WTC11 (cell line): ENCODE measurements around the gene SLC8A1. TPM values are rescaled to one million over a fixed set of nuclear protein-coding genes. Genes with fewer than 3 reads are reported as not detected.

Source experiments
- ATAC-seq: fragments of 200-7000 bp; cut with Tn5 transposase; 2 replicates; pipeline ENCODE4 v1.10.0; 2021; ENCODE audit warnings: mild to moderate bottlenecking, moderate library complexity
- CTCF ChIA-PET: fragments of 300-600 bp; sonication (Branson Sonifier 250); formaldehyde crosslinking; loops from one replicate; lab custom pipeline; 2021; ENCODE audit warnings: antibody characterized with exemption; lab: Charles Lee
- POLR2A ChIA-PET: fragments of 350-600 bp; sonication (Branson Sonifier 250); formaldehyde crosslinking; loops from one replicate; lab custom pipeline; 2021; ENCODE audit warnings: antibody characterized with exemption; lab: Charles Lee
- DNase-seq: peaks from one replicate; pipeline ENCODE4 v3.0.0; 2021; ENCODE audit warnings: low spot score
- H3K27ac Mint-ChIP-seq: 2 replicates; pipeline ENCODE4 v1.8.0; 2021; ENCODE audit warnings: mixed read lengths
- H3K27me3 Mint-ChIP-seq: 2 replicates; pipeline ENCODE4 v1.8.0; 2021; ENCODE audit warnings: low read depth, mild to moderate bottlenecking, moderate library complexity, mixed read lengths
- H3K36me3 Mint-ChIP-seq: 2 replicates; pipeline ENCODE4 v1.8.0; 2021; ENCODE audit warnings: mixed read lengths
- H3K4me1 Mint-ChIP-seq: 2 replicates; pipeline ENCODE4 v1.8.0; 2022; ENCODE audit warnings: mixed read lengths
- H3K4me3 Mint-ChIP-seq: 2 replicates; pipeline ENCODE4 v1.8.0; 2021; ENCODE audit warnings: mild to moderate bottlenecking, moderate library complexity, mixed read lengths
- H3K9me3 Mint-ChIP-seq: 2 replicates; pipeline ENCODE4 v1.8.0; 2021; ENCODE audit warnings: mixed read lengths
- ELF4 ChIP-seq: sonication (generic); formaldehyde crosslinking; IDR thresholded peaks from 2 replicates; pipeline ENCODE4 v1.8.1; 2022; ENCODE audit warnings: low read depth, mild to moderate bottlenecking, moderate library complexity, missing genetic modification reagents
- ETV6 ChIP-seq: sonication (generic); formaldehyde crosslinking; IDR thresholded peaks from 2 replicates; pipeline ENCODE4 v1.8.1; 2022; ENCODE audit warnings: mild to moderate bottlenecking, missing genetic modification reagents
- NFE2L1 ChIP-seq: sonication (generic); formaldehyde crosslinking; IDR thresholded peaks from 2 replicates; pipeline ENCODE4 v1.8.1; 2023; ENCODE audit warnings: missing genetic modification reagents
- SMAD4 ChIP-seq: sonication (generic); formaldehyde crosslinking; IDR thresholded peaks from 2 replicates; pipeline ENCODE4 v1.8.0; 2022; ENCODE audit warnings: mild to moderate bottlenecking, missing genetic modification reagents
- ZNF232 ChIP-seq: sonication (generic); formaldehyde crosslinking; IDR thresholded peaks from 2 replicates; pipeline ENCODE4 v1.8.0; 2022; ENCODE audit warnings: mild to moderate bottlenecking, missing genetic modification reagents
- total RNA-seq: library from RNA; stranded (reverse); gene quantifications from 3 replicates; pipeline ENCODE4 v1.2.3, GENCODE V29; 2021
- TF ChIP-seq, protein P1 (sequence below): sonication (generic); formaldehyde crosslinking; IDR thresholded peaks from 2 replicates; pipeline ENCODE4 v1.8.0; 2022; ENCODE audit warnings: mild to moderate bottlenecking, missing genetic modification reagents
- TF ChIP-seq, protein P2 (sequence below): fragments of 250-450 bp; sonication (Bioruptor Pico); IDR thresholded peaks from 2 replicates; pipeline ENCODE4 v1.9.0; 2021; ENCODE audit warnings: mild to moderate bottlenecking, borderline replicate concordance
- TF ChIP-seq, protein P3 (sequence below): sonication (generic); formaldehyde crosslinking; IDR thresholded peaks from 2 replicates; pipeline ENCODE4 v1.8.0; 2022; ENCODE audit warnings: mild to moderate bottlenecking, missing genetic modification reagents
- TF ChIP-seq, protein P4 (sequence below): fragments of 250-450 bp; sonication (Bioruptor Pico); IDR thresholded peaks from 2 replicates; pipeline ENCODE4 v2.1.2; 2022; ENCODE audit warnings: mild to moderate bottlenecking, moderate library complexity
- TF ChIP-seq, protein P5 (sequence below): sonication (generic); formaldehyde crosslinking; IDR thresholded peaks from 2 replicates; pipeline ENCODE4 v1.8.0; 2022; ENCODE audit warnings: mild to moderate bottlenecking, missing genetic modification reagents
- TF ChIP-seq, protein P6 (sequence below): sonication (generic); formaldehyde crosslinking; IDR thresholded peaks from 2 replicates; pipeline ENCODE4 v1.8.1; 2023; ENCODE audit warnings: mild to moderate bottlenecking, moderate library complexity, missing genetic modification reagents
- TF ChIP-seq, protein P7 (sequence below): fragments of 250-450 bp; sonication (Bioruptor Pico); IDR thresholded peaks from 2 replicates; pipeline ENCODE4 v1.9.0; 2021; ENCODE audit warnings: mild to moderate bottlenecking

The SLC8A1 gene
- total RNA-seq, 1 experiment from 2014 or later = 2.6 TPM

DNA sequence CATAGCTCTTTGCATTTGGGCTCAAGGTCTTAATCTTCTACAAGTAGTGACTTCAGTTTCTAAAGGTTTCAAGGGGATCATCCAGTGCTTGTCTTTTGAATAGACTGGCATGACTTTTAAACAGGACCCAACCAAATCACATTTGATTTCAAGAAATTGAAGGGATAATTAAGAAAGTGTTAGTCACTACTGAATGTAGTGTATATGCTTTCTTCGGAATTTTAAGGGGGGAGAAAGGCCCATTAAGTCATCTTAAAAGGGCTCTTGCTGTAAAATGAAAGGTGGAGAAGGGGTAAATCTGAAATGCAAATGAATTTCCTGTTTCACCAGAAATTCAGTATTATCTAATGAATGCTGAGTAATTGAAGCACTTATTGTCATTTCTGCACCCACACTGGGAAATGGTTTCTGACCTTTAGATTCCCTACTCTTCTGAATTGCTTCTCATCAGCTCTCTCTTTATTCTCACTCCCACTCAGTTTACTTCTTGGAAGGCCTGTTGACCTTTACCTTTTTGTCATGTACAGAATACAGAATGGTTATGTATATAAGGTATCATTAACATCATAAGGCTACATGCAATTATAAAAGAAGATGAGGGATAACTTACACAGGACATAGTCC, 241.4 kb downstream of the SLC8A1 start:
- Mint-ChIP-seq H3K27me3 (no peaks in the 10 kb centered on the region), H3K9me3 (peaks cover 1% of the 10 kb centered on the region), H3K4me1 (peaks cover 47% of the 10 kb centered on the region), H3K27ac (peak overlapping the region; percentile 77), H3K36me3 (peaks cover under 1% of the 10 kb centered on the region; the same call in 1 of the 2 replicates), H3K4me3 (peak overlapping the region; percentile 22; the same call in 1 of the 2 replicates)
- ChIA-PET CTCF (interaction anchor here (0.6 to 2.1 kb wide), 3 partner anchors 34 to 297 kb away, joined by 3 to 6 read pairs (median 6); no protein-coding TSS in a partner anchor), POLR2A (interaction anchor here (0.6 kb wide), 1 partner anchor 26 kb away, joined by 4 read pairs; no protein-coding TSS in a partner anchor)
- TF ChIP-seq, protein P1, sequence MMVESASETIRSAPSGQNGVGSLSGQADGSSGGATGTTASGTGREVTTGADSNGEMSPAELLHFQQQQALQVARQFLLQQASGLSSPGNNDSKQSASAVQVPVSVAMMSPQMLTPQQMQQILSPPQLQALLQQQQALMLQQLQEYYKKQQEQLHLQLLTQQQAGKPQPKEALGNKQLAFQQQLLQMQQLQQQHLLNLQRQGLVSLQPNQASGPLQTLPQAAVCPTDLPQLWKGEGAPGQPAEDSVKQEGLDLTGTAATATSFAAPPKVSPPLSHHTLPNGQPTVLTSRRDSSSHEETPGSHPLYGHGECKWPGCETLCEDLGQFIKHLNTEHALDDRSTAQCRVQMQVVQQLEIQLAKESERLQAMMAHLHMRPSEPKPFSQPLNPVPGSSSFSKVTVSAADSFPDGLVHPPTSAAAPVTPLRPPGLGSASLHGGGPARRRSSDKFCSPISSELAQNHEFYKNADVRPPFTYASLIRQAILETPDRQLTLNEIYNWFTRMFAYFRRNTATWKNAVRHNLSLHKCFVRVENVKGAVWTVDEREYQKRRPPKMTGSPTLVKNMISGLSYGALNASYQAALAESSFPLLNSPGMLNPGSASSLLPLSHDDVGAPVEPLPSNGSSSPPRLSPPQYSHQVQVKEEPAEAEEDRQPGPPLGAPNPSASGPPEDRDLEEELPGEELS (CRISPR knock-in tag) = peak; percentile 53; the same call in 1 of the 2 replicates
- TF ChIP-seq, protein P2, sequence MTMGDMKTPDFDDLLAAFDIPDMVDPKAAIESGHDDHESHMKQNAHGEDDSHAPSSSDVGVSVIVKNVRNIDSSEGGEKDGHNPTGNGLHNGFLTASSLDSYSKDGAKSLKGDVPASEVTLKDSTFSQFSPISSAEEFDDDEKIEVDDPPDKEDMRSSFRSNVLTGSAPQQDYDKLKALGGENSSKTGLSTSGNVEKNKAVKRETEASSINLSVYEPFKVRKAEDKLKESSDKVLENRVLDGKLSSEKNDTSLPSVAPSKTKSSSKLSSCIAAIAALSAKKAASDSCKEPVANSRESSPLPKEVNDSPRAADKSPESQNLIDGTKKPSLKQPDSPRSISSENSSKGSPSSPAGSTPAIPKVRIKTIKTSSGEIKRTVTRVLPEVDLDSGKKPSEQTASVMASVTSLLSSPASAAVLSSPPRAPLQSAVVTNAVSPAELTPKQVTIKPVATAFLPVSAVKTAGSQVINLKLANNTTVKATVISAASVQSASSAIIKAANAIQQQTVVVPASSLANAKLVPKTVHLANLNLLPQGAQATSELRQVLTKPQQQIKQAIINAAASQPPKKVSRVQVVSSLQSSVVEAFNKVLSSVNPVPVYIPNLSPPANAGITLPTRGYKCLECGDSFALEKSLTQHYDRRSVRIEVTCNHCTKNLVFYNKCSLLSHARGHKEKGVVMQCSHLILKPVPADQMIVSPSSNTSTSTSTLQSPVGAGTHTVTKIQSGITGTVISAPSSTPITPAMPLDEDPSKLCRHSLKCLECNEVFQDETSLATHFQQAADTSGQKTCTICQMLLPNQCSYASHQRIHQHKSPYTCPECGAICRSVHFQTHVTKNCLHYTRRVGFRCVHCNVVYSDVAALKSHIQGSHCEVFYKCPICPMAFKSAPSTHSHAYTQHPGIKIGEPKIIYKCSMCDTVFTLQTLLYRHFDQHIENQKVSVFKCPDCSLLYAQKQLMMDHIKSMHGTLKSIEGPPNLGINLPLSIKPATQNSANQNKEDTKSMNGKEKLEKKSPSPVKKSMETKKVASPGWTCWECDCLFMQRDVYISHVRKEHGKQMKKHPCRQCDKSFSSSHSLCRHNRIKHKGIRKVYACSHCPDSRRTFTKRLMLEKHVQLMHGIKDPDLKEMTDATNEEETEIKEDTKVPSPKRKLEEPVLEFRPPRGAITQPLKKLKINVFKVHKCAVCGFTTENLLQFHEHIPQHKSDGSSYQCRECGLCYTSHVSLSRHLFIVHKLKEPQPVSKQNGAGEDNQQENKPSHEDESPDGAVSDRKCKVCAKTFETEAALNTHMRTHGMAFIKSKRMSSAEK (CRISPR knock-in tag) = no peak
- DNase-seq (no peak), ATAC-seq (peak; percentile 19)

DNA sequence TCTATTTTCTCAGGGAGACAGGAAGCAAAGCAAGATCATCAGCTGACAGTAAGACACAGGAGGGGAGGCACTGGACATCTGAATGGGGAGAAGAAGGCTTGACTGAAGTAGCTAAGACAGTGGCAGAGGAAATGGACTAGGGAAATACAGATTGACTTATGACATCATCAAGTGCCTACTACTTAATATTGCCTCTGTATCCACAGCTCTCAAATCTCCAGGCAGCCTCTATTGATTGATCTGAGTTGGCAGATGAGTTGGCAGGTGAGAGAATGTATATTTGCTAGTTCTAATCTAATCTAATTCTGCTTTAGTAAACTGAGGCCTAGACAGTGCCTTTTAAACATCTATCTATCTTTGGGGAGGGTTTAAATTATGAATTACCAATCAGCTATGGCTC, 242.1 kb downstream of the SLC8A1 start:
- ChIA-PET POLR2A (interaction anchor here (0.6 kb wide), 1 partner anchor 25 kb away, joined by 4 read pairs; no protein-coding TSS in a partner anchor), CTCF (interaction anchor here (1.1 to 2.1 kb wide), 2 partner anchors 35 to 296 kb away, joined by 6 read pairs; no protein-coding TSS in a partner anchor)
- TF ChIP-seq ZNF232 (CRISPR knock-in tag) (no peak), SMAD4 (CRISPR knock-in tag) (no peak), NFE2L1 (CRISPR knock-in tag) (no peak), ELF4 (CRISPR knock-in tag) (no peak), ETV6 (no peak)
- TF ChIP-seq, protein P3, sequence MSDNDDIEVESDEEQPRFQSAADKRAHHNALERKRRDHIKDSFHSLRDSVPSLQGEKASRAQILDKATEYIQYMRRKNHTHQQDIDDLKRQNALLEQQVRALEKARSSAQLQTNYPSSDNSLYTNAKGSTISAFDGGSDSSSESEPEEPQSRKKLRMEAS = no peak
- TF ChIP-seq, protein P4, sequence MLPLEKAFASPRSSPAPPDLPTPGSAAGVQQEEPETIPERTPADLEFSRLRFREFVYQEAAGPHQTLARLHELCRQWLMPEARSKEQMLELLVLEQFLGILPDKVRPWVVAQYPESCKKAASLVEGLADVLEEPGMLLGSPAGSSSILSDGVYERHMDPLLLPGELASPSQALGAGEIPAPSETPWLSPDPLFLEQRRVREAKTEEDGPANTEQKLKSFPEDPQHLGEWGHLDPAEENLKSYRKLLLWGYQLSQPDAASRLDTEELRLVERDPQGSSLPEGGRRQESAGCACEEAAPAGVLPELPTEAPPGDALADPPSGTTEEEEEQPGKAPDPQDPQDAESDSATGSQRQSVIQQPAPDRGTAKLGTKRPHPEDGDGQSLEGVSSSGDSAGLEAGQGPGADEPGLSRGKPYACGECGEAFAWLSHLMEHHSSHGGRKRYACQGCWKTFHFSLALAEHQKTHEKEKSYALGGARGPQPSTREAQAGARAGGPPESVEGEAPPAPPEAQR = no peak
- TF ChIP-seq, protein P5, sequence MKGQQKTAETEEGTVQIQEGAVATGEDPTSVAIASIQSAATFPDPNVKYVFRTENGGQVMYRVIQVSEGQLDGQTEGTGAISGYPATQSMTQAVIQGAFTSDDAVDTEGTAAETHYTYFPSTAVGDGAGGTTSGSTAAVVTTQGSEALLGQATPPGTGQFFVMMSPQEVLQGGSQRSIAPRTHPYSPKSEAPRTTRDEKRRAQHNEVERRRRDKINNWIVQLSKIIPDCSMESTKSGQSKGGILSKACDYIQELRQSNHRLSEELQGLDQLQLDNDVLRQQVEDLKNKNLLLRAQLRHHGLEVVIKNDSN (CRISPR knock-in tag) = no peak
- TF ChIP-seq, protein P6, sequence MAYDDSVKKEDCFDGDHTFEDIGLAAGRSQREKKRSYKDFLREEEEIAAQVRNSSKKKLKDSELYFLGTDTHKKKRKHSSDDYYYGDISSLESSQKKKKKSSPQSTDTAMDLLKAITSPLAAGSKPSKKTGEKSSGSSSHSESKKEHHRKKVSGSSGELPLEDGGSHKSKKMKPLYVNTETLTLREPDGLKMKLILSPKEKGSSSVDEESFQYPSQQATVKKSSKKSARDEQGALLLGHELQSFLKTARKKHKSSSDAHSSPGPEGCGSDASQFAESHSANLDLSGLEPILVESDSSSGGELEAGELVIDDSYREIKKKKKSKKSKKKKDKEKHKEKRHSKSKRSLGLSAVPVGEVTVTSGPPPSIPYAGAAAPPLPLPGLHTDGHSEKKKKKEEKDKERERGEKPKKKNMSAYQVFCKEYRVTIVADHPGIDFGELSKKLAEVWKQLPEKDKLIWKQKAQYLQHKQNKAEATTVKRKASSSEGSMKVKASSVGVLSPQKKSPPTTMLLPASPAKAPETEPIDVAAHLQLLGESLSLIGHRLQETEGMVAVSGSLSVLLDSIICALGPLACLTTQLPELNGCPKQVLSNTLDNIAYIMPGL = no peak
- TF ChIP-seq, protein P7, sequence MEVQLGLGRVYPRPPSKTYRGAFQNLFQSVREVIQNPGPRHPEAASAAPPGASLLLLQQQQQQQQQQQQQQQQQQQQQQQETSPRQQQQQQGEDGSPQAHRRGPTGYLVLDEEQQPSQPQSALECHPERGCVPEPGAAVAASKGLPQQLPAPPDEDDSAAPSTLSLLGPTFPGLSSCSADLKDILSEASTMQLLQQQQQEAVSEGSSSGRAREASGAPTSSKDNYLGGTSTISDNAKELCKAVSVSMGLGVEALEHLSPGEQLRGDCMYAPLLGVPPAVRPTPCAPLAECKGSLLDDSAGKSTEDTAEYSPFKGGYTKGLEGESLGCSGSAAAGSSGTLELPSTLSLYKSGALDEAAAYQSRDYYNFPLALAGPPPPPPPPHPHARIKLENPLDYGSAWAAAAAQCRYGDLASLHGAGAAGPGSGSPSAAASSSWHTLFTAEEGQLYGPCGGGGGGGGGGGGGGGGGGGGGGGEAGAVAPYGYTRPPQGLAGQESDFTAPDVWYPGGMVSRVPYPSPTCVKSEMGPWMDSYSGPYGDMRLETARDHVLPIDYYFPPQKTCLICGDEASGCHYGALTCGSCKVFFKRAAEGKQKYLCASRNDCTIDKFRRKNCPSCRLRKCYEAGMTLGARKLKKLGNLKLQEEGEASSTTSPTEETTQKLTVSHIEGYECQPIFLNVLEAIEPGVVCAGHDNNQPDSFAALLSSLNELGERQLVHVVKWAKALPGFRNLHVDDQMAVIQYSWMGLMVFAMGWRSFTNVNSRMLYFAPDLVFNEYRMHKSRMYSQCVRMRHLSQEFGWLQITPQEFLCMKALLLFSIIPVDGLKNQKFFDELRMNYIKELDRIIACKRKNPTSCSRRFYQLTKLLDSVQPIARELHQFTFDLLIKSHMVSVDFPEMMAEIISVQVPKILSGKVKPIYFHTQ (CRISPR knock-in tag) = no peak
- H3K4me3 Mint-ChIP-seq = no peak overlapping the region
- H3K36me3 Mint-ChIP-seq = peaks cover 3% of the 10 kb centered on the region; the same call in 1 of the 2 replicates
- peaks cover 47% of the 10 kb centered on the region for H3K4me1 Mint-ChIP-seq
- peak overlapping the region; percentile 5; the same call in 1 of the 2 replicates for H3K27ac Mint-ChIP-seq
- peaks cover 4% of the 10 kb centered on the region for H3K9me3 Mint-ChIP-seq
- no peak for ATAC-seq
- no peak for DNase-seq
- H3K27me3 Mint-ChIP-seq = no peaks in the 10 kb centered on the region; the same call in 1 of the 2 replicates
